SK-N-SH (cell line): Measurements from ENCODE around the gene AFAP1.

Source experiments
- CHD2 ChIP-seq: fragments of 150-350 bp; IDR thresholded peaks from 2 replicates; pipeline ENCODE4 v1.6.1; 2018; ENCODE audit warnings: low read length; ENCODE audit not compliant: partially characterized antibody
- CTCF ChIP-seq: fragments of 200-600 bp; sonication (generic); IDR thresholded peaks from 2 replicates; pipeline ENCODE4 v1.6.1; 2017; ENCODE audit warnings: antibody characterized with exemption, mild to moderate bottlenecking, moderate library complexity
- EP300 ChIP-seq, 2 experiments: IDR thresholded peaks; 2 replicates each; pipeline versions ENCODE4 v1.4.0 to v1.6.1; 2012; ENCODE audit warnings: borderline replicate concordance in 1 of 2, low read depth in 1 of 2, low read length in 1 of 2
- GATA2 ChIP-seq: sonication (generic); formaldehyde crosslinking; IDR thresholded peaks from 2 replicates; pipeline ENCODE4 v1.5.0; 2020; ENCODE audit warnings: mild to moderate bottlenecking, missing genetic modification reagents
- MAX ChIP-seq: IDR thresholded peaks from 2 replicates; pipeline ENCODE4 v1.4.0; 2012; ENCODE audit warnings: low read depth
- NRF1 ChIP-seq: IDR thresholded peaks from 2 replicates; pipeline ENCODE4 v1.6.1; 2012; ENCODE audit warnings: low read depth, mild to moderate bottlenecking, low read length
- RAD21 ChIP-seq: IDR thresholded peaks from 2 replicates; pipeline ENCODE4 v1.6.1; 2012; ENCODE audit warnings: mild to moderate bottlenecking, low read length
- TAF1 ChIP-seq: IDR thresholded peaks from 2 replicates; pipeline ENCODE4 v1.6.1; 2012; ENCODE audit warnings: low read depth, mild to moderate bottlenecking, low read length, moderate library complexity, borderline replicate concordance
- TCF12 ChIP-seq: IDR thresholded peaks from 2 replicates; pipeline ENCODE4 v1.4.0; 2012
- USF2 ChIP-seq: fragments of 150-350 bp; IDR thresholded peaks from 2 replicates; pipeline ENCODE4 v1.6.1; 2017; ENCODE audit warnings: antibody characterized with exemption, low read length, low read depth, borderline replicate concordance
- YY1 ChIP-seq: IDR thresholded peaks from 2 replicates; pipeline ENCODE4 v1.4.0; 2012; ENCODE audit warnings: low read depth, mild to moderate bottlenecking
- TF ChIP-seq, protein P1 (sequence below): fragments of 150-350 bp; IDR thresholded peaks from 2 replicates; pipeline ENCODE4 v1.6.1; 2016; ENCODE audit warnings: mild to moderate bottlenecking, low read depth, low read length
- TF ChIP-seq, protein P2 (sequence below): IDR thresholded peaks from 2 replicates; pipeline ENCODE4; 2012

DNA sequence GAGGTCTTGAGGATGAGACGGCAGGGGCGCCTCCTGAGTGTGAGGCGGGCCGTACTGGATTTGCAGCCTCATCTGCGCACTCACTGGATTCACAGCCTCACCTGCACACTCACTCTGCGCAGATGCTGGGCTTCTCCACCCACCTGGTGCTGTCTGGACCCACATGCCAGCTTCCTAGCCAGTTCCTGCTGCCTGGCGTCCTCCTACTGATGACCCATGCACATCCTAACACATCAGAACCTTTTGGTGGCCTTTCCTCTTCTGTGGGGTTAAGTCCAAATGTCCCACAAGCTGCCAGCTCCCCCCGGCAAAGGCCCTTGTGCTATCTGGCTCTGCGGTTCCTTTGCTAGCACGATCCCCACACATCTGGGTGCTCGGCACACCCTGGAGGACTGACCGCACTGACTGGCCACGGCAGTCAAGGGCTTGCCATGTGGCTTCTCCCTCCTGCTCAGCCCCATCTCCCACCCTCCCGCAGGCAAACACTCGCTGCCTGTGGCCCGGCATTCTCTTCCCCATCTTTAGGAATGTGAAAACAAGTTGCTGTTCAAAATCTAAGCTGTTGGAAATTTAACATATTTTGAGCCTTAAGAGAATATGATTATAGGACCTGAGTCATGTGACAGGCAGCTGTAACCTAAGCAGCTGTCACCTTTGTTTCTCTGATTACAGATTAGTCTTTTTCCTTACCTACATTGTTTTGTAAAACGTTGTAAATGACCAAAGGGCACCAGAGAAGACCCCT lies 39.4 kb upstream of the AFAP1 start:
- TF ChIP-seq CTCF: no peak
- TF ChIP-seq RAD21: no peak
- TF ChIP-seq, protein P1, sequence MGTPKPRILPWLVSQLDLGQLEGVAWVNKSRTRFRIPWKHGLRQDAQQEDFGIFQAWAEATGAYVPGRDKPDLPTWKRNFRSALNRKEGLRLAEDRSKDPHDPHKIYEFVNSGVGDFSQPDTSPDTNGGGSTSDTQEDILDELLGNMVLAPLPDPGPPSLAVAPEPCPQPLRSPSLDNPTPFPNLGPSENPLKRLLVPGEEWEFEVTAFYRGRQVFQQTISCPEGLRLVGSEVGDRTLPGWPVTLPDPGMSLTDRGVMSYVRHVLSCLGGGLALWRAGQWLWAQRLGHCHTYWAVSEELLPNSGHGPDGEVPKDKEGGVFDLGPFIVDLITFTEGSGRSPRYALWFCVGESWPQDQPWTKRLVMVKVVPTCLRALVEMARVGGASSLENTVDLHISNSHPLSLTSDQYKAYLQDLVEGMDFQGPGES: no peak
- no peak for TF ChIP-seq TAF1
- TF ChIP-seq NRF1: no peak
- TF ChIP-seq MAX: no peak
- TF ChIP-seq, protein P2, sequence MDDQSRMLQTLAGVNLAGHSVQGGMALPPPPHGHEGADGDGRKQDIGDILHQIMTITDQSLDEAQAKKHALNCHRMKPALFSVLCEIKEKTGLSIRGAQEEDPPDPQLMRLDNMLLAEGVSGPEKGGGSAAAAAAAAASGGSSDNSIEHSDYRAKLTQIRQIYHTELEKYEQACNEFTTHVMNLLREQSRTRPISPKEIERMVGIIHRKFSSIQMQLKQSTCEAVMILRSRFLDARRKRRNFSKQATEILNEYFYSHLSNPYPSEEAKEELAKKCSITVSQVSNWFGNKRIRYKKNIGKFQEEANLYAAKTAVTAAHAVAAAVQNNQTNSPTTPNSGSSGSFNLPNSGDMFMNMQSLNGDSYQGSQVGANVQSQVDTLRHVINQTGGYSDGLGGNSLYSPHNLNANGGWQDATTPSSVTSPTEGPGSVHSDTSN: no peak
- TF ChIP-seq YY1: no peak
- no peak for TF ChIP-seq EP300 (IDR thresholded peaks at IDR 0.05; ENCODE audit: borderline replicate concordance in 1 of 2, low read depth in 1 of 2, low read length in 1 of 2)
- no peak for TF ChIP-seq TCF12
- no peak for TF ChIP-seq USF2
- no peak for TF ChIP-seq GATA2 (CRISPR knock-in tag)
- TF ChIP-seq CHD2: no peak
